GM18517 (cell line): Measurements from ENCODE around the gene ZNF583.

Experiments
- ATAC-seq: cut with Tn5 transposase; IDR thresholded peaks from one replicate; pipeline ENCODE4 v1.9.1; 2021; ENCODE audit warnings: mild to moderate bottlenecking, moderate library complexity; ENCODE audit not compliant: unreplicated experiment

The ZNF583 gene

GRCh38 chr19:56403764-56404704 lies at the start of gene ZNF583:
Gene ZNF583, plus strand, starts transcription at chr19:56404332. Its CDS starts 2,783 bp downstream, at chr19:56407115.
- ATAC-seq = peak; percentile 66

GRCh38 chr19:56355517-56355916 lies 48.6 kb upstream of the ZNF583 start:
- ATAC-seq = no peak

- ATAC-seq = no peak
These were observed 47.2 kb upstream of the ZNF583 start for GRCh38 chr19:56356944-56357343.

- no peak for ATAC-seq
These were observed 43.3 kb upstream of the ZNF583 start for GRCh38 chr19:56360841-56361240.

GRCh38 chr19:56367829-56368711 lies 36.1 kb upstream of the ZNF583 start:
- ATAC-seq = no peak

- no peak for ATAC-seq
These were observed 34.1 kb upstream of the ZNF583 start for GRCh38 chr19:56369886-56370676.

- no peak for ATAC-seq
These were observed 31.9 kb upstream of the ZNF583 start for GRCh38 chr19:56372281-56372680.

- ATAC-seq = no peak
These were observed 26.8 kb upstream of the ZNF583 start for GRCh38 chr19:56377105-56377924.

GRCh38 chr19:56383826-56384605 lies 20.1 kb upstream of the ZNF583 start:
- no peak for ATAC-seq

GRCh38 chr19:56393119-56394012 lies 10.8 kb upstream of the ZNF583 start, which contains the start of gene ZNF582:
Gene ZNF582, minus strand, starts transcription at chr19:56393534. Its CDS starts 1,782 bp downstream, at chr19:56391752.
- peak; percentile 88 for ATAC-seq

- ATAC-seq = no peak
These were observed 5.3 kb upstream of the ZNF583 start for GRCh38 chr19:56398809-56399208.

- ATAC-seq = no peak
These were observed 3.6 kb upstream of the ZNF583 start for GRCh38 chr19:56400485-56400884.

GRCh38 chr19:56403261-56403660 lies 871 bp upstream of the ZNF583 start:
- peak; percentile 6 for ATAC-seq

- ATAC-seq = no peak
These were observed 549 bp downstream of the ZNF583 start for GRCh38 chr19:56404705-56405056.

GRCh38 chr19:56405062-56405461 lies 930 bp downstream of the ZNF583 start:
- ATAC-seq = no peak

- ATAC-seq = no peak
These were observed 19.3 kb downstream of the ZNF583 start for GRCh38 chr19:56423276-56423984.

GRCh38 chr19:56423985-56424353 lies 19.8 kb downstream of the ZNF583 start:
- ATAC-seq = no peak
